ENCODE measurements around the gene CCDC146.
"Not testable (repeated sequence)": the region's sequence is repeated elsewhere in the genome, so short reads cannot be mapped to it uniquely, and the experiment has no call there.

CCDC146 gene

DNA sequence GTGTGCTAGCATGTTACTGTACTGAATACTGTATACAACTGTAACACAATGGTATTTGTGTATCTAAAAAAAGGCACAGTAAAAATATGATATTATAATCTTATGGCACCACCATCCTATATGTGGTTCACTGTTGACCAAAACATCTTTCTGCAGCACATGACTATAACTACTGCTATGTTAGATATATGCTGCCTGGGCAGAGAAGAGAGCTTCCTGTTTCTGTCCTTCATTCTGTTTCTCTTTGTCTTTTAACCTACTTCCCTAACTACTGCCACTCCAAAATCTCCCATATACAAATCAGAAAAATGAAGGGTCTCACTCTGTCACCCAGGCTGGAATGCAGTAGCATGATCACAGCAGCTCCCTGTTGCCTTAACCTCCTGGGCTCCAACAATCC, 86.0 kb downstream of the CCDC146 start:
- DNase-seq: peak; percentile 25

DNA sequence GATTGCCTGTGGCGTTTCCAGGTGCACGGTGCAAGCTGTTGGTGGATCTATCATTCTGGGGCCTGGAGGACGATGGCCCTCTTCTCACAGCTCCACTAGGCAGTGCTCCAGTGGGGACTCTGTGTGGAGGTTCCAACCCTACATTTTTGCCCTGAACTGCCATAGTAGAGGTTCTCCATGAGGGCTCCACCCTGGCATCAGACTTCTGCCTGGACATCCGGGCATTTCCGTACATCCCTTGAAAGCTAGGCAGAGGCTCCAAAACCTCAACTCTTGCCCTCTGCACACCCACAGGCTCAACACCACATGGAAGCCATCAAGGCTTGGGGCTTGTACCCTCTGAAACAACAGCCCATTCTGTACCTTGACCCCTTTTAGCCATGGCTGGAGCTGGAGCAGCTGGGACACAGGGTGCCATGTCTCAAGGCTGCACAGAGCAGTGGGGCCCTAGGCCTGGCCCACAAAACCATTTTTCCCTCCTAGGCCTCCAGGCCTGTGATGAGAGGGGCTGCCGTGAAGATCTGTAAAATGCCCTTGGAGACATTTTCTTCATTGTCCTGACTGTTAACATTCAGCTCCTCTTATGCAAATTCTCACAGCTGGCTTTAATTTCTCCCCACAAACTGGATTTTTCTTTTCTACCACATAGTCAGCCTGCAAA, 87.2 kb downstream of the CCDC146 start:
- DNase-seq: no peak

DNA sequence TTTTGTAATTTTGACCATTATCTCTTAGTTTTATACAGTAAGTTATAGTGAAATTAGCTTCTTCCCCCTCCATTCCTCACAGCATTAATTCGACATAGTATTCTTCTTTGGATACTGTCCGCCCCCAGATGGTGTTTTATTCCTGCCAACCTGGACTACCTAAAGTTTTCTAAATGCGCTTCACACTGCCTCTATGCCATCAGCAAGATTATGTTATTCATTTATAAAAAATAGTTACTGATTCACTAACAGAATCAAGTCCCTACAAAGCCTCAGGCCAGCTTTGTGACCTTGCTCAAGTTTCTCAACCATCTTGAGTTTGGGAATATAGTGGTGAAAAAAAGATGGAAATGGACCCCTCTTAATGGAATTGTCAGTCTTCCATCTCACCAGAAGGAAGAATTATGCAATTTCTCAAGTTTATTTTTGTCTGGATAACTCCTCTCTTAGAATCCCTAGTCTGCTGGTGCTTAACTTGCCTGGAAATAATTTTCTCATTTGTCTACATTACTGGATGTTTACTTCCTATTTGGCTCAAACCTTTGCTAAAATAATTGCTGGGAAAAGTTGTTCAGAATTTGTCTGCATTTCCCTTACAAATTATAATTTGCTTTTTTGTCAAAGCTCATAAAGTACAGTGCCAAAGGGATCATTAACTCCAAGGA, 93.9 kb downstream of the CCDC146 start:
- DNase-seq: no peak

DNA sequence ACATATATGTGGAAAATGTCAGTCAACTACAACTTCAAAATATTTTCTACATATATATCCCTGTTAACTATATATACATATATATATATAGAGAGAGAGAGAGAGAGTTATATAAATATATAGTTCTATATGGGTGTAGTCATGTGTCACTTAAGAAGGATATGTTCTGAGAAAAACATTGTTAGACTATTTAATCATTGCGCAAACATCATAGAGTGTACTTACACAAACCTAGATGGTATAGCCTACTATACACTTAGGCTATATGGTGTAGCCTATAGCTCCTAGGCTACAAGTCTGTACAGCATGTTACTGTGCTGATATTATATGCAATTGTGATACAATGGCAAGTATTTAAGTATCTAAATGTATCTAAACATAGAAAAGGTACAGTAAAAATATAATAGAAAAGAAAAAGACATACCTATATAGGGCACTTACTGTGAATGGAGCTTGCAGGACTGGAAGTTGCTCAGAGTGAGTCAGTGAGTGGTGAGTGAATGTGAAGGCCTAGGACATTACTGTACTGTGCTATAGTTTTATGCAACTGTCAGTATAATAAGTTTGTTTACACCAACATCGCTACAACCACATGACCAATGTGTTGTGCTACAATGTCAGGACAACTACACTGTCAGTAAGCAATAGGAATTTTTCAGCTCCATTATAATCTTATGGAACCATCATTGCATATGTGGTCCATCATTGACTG, 95.2 kb downstream of the CCDC146 start:
- no peak for DNase-seq

DNA sequence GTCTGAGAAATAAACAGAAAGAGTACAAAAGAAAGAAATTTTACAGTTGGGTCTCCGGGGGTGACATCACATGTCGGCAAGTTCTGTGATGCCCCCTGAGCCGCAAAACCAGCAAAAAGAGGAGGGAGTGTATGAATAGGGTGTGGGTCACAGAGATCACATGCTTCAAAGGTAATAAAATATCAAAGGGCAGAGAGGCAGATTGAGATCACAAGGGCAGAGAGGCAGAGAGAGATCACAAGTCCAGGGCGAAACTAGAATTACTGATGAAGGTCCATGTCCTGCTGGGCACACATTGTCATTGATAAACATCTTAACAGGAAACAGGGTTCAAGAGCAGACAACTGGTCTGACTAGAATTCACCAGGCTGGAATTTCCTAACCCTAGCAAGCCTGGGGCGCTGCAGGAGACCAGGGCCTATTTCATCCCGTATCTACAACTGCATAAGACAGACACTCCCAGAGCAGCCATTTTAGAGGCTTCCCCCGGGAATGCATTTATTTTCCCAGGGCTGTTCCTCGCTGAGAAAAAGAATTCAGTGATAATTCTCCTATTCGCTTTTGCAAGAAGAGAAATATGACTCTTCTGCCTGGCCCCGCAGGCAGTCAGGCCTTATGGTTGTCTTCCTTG, 97.4 kb downstream of the CCDC146 start:
- not testable (repeated sequence) for DNase-seq

DNA sequence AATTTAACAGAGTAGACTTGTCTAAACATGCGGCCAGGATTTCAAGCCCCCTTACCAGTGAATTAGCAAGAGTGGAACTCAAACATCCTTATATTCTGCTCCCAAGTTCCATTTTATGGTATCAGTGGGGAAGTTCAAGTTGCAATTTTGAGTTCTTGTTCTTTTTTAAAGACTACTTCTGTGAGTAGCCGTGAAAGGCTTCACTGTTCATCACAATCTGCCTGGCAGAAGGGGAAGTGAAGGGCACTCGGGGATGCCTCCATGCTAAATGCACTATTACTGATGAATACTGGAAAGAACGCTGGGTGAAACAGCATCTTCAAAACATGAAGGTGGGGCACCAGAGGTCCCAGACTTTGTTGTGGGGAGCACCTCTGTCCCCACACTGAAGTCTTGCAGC, 99.7 kb downstream of the CCDC146 start:
- DNase-seq: peak; percentile 56

DNA sequence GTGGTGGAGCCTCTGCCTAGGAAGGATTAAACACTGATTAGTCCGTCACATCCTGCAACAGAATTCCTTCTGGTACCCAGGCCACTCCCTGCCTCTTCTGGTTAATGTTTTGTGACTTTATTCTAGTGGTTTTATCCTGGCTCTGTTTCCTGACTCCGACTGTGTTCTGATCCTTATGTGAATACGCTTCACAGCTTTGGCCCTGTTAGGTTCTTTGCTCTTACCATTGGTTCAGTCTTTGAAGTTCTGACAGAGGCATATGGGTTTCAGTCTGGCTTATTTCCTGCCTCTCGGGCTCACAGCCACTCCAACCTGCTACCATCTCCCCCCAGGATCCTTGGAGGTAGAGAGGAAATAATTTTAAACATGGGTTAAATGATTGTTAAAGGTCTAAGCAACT, 100.4 kb downstream of the CCDC146 start:
- no peak for DNase-seq

DNA sequence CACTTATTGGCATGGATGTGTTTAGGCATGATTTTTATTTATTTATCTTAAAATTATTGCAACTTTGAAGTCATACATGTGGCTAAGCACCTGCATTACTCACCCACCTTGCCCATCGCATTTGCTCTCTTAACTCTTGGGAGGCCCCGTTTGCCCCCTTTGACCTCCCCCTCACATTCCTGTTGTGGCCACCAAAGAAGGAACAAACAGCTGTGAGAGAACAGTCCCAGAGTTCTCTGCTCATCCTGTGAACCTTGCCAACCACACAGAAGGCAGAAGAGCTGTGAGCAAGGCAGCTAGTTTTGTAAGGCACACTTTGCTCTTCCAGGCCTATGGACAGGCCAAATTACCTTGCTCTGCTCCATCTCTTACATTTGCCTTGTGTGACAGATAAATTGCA, 100.8 kb downstream of the CCDC146 start:
- no peak for DNase-seq

DNA sequence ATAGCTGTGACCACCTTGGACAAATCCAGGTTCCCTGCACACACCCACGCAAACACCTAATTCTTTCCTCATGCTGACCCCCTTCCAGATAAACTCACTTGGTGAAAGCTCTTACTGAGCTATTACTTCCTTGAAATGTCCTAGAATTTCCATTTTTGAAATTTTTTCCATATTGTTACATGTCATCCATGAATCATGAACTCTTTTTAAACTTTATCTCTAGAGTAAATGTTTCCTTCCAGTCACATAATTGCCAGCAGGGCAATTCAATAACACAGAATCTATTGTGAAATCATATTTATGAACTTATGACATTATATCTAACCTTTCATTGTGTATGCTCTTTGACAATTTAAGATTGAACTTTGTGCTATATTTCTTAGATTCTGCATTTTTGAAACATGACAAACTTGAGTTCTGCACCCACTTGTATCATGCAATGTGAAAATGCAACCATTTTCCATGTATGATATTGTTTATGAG, 104.0 kb downstream of the CCDC146 start:
- peak; percentile 21 for DNase-seq

DNA sequence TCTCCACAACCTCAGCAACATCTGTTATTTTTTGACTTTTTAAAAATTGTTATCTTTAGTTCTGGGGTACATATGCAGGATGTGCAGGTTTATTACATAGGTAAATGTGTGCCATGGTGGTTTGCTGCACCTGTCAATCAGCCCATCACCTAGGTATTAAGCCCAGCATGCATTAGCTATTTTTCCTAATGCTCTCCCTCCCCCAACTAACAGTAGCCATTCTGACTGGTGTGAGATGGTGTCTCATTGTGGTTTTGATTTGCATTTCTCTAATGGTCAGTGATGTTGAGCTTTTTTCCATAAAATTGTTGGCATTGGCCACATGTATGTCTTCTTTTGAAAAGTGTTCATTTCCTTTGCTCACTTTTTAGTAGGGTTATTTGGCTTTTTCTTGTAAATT, 106.4 kb downstream of the CCDC146 start:
- DNase-seq: not testable (repeated sequence)

DNA sequence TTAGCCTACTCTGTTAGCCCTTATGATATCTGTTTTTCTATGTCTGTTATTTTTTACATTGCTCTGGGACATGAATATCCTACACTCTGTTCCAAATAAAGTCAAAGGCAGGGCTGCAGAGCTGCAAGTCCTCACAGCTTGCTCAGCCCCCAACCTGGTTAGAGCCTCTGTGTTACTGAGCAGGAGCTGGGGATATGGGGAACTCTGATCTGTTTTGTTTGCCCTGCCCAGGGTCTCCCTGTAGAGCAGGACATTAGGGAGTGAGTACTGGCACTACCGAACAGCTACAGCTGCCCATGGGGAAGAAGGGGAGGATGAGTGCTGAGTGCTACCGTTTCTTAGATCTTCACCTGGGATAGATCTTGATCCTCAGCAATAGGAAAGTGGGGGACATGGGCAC, 110.1 kb downstream of the CCDC146 start:
- no peak for DNase-seq

DNA sequence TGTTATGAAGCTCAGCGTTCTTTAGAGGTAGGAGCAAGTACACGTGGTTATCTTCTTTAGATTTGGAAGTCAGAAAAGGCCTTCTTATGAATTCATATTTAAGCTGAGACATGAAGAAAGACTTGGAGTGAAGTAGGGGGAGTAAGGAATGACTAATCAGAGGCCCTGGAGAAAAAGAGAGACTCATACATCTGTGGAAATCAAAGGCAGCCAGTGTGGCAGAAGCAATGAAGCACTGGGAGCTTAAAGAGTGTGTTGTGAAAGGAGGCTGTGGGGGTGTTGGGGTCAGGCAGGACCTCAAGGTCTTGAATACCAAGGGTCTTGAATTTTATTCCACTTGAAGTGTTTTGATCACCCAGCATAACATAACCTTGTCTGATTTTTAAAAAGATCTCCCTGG, 112.9 kb downstream of the CCDC146 start:
- peak; percentile 65 for DNase-seq

DNA sequence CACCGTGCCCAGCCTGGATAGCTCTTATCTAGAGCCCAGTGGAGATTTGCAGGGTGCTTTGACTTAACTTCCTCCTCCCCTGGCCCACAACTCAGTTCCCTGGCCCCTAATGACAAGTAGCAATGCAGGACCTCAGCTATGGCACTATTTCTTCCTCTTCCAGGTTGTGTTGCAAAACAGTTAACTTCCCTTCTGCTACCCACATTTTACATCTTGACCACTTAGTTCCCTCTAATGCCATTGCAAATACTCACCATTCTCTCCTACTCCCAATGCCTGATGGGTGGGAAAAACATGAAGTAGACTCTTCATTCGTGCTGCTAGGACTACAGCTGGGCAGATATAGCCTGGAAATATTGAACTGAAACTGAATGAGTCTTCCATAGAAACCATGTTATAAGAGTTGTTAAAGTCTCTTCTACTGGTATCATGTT, 116.3 kb downstream of the CCDC146 start:
- DNase-seq: peak; percentile 92

DNA sequence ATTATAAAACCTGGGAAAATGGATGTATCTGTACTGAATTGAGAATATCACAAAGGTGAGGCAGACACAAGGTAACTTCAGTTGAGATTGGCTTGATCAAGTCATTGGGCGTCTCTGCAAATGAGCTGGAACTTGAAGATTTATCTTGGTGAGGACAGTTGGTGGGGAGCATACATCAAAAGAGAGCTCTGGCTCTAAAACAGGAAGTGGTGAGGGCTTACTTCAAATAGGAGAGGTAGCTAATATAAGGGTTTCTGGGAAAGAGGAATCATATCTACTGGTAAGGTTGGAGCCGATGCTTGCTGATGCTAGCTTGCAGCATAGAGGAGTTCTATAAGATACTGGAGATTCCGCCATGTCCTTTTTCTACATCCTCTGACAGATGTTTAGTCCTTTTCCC, 117.1 kb downstream of the CCDC146 start:
- peak; percentile 17 for DNase-seq

DNA sequence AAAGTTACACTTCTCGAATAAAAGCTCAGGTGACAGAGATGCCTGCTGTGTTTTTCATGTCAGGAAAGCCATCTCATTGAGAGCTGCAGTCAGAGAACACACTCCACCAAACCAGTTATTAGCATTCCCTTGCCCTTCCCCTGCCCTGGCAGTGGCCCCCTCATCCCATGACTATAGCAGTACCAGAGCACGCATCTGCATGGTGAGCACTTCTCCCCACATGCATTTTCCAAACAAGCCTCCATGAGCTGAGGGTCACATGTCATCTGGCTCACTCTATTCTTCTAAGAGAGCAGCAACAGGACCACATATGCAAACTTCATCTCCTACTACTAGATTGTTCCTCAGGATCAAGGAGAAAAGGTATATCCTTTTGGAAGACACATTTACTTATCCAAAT, 119.7 kb downstream of the CCDC146 start:
- DNase-seq: no peak

DNA sequence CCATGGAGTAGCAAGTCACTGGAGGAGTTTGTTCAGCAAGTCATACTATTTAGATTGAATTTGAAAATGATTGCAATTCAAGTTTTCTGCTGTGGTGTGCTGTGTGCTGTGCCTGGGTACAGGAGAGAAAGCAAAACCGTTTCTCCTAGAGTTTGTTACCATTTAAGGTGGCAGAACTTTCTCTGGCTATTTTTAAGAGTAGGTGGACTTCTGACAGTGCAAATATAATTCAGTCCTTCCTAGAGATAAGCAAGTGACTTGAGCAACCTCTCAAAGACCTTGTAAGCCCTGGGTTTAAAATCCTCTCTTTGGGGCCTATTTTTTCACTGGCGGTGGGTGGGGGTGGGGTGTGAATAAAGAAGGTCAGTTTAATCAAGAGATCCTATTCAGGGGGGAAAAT, 120.1 kb downstream of the CCDC146 start:
- no peak for DNase-seq

DNA sequence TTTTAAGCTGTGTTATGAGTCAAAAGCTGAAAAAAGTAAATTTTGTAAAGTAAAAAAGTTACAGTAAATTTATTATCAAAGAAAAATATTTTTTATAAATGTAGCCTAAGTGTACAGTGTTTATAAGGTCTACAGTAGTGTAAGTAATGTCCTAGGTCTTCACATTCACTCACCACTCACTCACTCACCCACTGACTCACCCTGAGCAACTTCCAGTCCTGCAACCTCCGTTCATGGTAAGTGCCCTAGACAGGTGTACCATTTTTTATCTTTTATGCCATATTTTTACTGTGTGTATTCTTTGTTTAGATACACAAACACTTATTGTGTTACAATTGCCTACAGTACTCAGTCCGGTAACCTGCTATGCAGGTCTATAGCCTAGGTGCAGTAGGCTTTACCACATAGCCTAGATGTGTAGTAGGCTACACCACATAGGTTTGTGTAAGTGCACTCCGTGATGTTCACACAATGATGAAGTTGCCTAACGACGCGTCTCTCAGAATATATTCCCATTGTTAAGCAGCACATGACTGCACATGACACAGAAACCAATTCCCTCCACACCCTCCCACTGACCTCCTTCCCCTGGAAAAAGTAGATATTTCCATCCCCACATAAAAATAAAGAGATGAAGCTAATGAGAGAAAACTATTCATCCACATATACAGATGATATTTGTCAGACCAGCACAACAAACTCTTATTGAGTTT, 122.0 kb downstream of the CCDC146 start:
- DNase-seq: peak; percentile 58

DNA sequence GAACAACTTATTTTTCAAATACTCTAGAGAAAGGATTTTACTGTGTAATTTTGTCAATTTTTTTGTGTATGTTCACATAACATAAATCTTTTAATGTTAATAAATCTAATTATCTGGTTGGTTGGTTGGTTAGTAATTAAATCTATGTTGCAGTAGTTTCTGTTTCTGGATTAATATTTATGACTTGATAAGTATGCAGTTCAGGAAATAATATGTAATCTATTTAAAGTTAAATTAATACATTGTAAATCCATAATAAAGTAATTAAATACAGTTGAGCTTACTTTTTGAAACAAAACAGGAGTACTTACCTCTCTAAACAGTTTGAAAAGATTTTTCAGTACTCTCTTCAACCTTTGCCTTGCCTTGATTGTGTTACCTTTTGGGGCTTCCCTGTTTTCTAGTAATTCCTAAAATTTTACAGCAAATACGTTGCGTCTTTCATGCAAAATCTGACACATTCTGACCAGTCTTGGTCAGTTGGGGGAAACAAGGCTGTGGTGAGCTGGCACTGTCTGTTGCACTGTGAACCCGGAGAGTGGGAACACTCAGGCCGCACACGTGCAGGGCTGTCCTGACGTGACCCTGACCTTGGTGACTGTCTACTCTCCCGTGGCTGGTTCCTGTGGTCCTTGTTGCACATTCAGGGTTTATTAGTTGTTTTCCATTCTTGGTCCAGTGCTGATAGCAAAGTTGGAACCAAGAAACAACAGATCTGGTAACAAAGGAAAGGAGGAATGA, 122.8 kb downstream of the CCDC146 start:
- peak; percentile 69 for DNase-seq

DNA sequence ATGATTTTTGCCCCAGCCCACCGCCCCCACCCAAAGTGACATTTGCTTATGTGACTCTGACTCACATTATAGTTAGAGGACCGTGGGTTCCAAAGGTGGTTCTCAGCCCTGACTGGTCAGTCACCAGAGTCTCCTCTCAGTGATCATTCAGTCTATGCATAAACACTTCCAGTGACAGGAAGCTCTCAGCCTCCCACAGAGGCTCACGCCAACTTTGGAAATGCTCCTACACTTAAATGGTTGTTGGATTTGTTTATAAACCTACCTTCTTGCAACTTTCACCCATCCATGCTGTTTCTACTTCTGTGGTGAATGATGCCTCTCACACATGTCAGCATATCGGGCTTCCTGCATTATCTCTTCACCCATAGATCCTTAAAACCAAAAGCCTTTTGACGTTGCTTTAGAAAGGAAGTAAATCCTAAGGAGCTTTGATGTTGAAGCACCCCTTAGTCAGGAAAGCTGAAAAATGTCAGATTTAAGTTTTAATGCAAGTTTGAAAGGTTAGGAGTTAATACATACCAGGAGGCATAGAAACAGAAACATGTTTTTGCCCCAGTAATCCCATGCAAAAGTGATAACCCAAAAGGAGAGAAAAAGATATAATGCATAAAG, 123.7 kb downstream of the CCDC146 start:
- peak; percentile 54 for DNase-seq

DNA sequence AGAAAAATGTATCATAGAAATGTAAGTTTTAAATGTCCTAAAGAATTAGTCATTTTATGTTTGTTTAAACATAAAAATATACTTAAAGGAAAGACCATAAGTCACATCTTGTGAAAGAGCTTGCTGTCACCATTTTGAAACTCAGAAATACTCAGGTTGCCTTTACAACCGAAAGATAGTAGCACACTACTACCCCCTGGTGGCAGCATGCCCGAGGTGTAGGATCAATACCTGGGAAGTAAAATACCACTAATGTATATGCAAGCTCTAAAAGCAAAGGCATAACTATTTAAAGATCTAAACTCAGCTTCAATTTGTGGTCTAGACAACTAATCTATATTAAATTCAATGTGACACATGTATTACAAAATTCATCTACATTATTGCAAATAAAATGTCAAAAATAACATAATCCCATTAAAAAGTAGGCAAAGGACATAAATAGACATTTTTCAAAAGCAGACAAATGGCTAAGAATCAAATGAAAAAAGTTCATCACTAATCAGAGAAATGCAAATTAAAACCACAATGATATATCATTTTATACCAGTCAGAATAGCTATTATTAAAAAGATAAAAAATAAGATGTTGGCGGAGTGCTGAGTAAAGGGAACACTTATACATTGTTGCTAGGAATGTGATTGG, 124.9 kb downstream of the CCDC146 start:
- peak; percentile 92 for DNase-seq

DNA sequence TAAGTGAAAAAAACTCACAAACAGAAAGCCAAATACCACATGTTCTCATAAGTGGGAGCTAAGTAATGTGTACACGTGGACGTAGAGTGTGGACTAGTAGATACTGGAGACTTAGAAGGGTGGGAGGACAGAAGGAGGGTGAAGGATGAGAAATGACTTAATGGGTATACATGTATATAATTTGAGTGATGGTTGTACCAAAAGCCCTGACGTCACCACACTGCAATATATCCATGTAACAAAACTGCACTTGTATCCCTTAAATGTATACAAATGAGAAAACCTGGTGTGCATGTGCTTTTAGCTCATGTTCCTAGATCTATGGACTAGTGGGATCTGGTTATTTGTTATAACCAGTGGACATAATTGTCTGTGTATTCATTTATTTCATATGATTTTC, 125.7 kb downstream of the CCDC146 start:
- no peak for DNase-seq

Data from suppressor macrophage treated with lipopolysaccharide for 4 hours (primary cell).